NCI-H1417 treated with DMSO at 0.1 percent for 48 hours (cell line): ENCODE measurements around the gene HOXA3.

Experiments used
- DNase-seq: peaks from one replicate; lab custom pipeline; 2025; lab: John Stamatoyannopoulos, UW

The HOXA3 gene

DNA sequence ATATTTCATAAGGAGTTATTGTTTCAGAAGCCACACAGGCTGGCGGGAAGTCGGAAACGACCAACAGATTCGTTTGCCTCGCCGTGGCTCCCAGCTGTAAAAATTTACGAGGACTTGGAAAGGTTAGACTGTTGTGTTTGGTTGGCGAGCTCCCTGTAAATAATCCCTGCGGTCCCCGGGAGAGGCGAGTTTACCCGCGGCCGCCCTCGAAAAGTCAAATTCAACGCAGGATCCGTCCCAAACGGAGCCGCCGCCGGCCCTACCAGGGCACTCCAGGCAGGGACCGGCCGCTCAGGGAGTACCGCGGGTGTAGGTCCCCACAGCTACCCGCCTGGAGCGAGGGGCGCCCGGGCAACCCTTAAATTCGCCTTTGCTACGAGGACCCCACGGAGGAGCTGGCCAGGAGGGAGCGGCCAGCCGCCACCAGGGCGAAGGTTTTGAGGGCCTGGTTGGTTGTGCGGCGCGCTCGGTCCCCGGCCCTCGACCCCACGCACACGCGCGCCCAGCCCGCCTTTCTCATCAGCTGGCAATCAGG lies 13.7 kb upstream of the HOXA3 start:
- no peak for DNase-seq

- DNase-seq, result no peak
Observed at GRCh38 chr7:27165089-27165995, 13.0 kb upstream of the HOXA3 start, which contains the start of gene HOXA9. Gene HOXA9, minus strand, starts transcription at chr7:27165537. Its CDS starts 80 bp downstream, at chr7:27165457.

- no peak for DNase-seq
Observed at GRCh38 chr7:27164367-27165088, 12.1 kb upstream of the HOXA3 start.

DNA sequence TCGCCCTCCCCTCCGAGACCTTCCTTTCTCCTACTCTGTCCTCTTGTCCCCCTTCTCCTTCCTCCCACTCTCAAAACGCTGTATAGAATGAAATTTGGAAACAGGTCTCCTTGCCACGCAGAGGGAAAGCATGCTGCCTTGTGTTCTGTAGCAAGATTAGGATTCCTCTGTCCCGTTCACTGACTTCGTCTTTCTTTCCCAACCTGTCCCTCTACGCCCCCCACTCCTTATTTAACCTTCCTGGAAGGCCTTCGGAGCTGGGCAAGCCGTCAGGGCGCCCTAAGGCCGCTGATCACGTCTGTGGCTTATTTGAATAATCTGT lies 11.6 kb upstream of the HOXA3 start:
- DNase-seq, result no peak

GRCh38 chr7:27163288-27164044 lies 11.1 kb upstream of the HOXA3 start:
- no peak for DNase-seq

- no peak for DNase-seq
Observed at GRCh38 chr7:27162561-27163287, 10.3 kb upstream of the HOXA3 start.

DNA sequence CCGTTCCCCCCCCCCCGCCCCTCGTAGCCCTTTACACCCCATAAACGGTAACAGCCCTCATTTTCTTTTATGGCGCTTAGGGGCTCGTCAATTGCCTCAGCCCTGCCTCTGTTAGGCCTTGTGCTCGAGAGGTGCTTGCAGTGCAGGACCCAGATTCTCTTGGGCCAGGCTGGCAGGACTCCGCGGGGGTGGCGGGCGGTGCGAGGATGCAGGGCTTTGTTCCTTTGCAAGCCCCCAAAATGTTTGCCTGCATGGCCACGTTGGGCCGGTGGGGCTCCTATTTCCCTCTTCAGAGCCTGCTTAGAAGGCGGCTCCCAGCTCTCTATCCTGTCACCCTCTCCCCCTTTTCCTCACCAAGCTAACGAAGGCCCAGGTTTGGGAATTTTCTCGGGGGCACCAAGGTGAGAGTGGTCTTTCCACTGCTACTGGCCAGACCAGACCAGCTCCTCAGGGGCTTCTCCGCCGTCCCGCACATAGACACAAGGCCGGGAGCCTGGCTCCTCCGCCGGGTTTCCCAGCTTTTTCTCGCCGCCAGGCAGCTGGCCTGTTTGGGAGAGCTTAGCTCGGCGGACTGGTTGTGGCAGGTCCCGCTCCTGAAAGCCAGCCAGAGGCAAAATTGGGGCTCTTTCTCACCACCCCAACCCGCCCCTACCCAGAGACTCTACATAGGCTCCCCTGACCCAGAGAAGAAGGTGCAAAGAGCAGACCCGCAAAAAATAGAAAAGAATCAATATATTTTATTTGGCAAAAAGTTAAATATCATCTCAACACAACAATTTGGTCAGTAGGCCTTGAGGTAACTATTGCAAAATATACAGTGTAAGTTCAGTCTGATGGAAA lies 9.6 kb upstream of the HOXA3 start:
- DNase-seq, result no peak

DNA sequence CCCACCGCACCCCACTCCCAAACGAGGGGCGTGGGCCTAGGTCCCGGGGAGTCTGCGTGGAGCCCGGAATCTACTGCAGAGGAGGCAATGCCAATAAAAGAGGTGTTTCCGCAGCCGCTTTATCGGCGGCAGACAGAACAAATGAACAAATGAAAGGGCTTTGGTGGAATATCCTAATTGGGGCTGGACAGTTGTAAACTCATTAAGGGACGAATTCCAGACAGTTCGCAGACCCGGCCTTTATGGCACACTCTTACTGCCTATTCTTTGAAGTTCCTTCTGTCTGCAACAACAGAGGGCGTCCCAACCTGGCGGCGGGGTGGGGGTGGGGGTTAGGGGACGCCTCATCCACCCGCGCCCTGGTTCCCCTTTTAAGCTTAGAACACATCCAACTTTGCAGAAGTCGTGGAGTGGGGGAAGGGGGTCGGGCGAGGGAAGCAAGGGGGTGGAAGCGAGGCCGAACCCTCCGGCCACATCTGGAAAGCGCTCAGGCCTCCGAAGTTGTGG lies 8.9 kb upstream of the HOXA3 start:
- no peak for DNase-seq

GRCh38 chr7:27160546-27161213 lies 8.3 kb upstream of the HOXA3 start:
- DNase-seq, result peak; percentile 70

GRCh38 chr7:27160145-27160545 lies 7.8 kb upstream of the HOXA3 start:
- DNase-seq, result no peak

DNA sequence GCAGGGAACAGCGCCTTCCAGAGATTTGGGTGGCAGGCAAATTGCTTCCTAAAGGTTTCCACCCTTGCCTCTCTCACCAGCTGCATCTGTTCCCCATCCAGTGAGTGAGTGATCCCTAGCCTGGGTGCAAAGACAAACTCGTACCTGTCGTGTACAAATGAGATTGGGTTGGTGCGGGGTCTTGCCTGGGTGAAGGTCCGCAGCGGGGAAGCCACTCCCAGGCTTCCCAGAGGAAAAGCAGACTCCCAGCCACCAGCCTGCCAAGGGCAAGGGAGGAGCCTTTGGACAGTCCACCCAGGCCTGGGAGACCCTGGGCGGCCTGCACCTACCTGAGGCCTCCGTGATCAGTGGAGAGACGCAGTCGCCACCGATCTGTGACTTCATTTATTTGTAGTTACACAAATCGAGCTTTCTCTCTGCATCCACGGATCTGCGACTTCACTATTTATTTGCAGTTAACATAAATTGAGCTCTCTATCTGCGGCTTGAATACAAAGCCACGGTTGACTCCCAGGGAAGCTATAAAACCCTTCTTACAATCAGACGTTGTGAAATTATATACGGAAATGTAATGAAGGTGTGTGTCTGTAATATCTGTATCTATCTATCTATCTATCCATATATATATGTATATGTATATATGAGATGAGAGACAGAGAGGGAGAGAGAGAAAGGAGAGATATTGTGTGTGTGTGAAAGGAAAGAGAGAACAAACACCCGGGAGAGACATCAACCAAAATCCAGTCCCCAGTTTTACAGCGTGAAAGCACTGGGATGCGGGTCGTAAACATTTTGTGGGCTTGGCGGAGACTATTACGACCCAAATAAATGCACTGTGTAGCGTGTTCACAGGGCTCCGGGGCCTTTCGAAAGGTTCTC lies 7.1 kb upstream of the HOXA3 start:
- DNase-seq, result no peak

DNA sequence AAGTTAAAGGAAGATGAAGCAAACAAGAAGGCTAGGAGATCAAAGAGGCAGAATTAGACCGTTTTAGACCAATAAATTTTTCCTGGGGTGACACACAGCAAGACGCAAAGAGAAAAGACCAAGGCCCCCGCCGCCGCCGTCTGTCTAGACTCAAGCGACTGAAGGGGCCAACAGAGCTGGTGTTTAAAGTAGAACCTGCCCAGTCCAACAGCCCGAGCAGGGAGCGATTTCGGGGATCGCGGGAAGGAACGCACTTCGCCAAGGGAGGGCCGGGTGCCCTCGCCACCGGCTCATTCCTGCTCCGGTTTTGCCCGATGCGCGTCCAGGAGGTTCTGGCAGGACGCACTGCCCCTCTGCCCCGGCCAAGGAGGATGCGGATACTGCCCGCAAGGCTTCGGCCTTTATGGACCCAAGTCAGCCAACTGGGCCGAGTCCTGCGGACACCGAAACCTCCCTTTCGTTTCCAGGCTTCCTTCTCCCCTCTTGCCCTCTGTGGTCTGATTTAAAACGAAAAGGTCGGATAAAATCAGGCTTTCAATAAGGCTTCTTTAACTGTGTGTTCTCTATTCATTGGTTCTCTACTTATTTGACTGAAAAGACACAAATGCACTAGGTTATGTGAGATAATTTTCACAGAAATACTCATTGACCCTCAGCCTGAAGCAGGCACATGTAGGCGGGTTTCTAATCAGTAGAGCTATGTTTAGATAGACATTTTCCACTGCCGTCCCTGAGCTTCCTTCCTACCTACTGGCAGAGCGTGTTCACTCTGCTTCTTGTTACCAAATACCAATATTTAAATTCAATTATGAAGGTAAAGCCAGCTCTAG lies 6.3 kb upstream of the HOXA3 start:
- no peak for DNase-seq

DNA sequence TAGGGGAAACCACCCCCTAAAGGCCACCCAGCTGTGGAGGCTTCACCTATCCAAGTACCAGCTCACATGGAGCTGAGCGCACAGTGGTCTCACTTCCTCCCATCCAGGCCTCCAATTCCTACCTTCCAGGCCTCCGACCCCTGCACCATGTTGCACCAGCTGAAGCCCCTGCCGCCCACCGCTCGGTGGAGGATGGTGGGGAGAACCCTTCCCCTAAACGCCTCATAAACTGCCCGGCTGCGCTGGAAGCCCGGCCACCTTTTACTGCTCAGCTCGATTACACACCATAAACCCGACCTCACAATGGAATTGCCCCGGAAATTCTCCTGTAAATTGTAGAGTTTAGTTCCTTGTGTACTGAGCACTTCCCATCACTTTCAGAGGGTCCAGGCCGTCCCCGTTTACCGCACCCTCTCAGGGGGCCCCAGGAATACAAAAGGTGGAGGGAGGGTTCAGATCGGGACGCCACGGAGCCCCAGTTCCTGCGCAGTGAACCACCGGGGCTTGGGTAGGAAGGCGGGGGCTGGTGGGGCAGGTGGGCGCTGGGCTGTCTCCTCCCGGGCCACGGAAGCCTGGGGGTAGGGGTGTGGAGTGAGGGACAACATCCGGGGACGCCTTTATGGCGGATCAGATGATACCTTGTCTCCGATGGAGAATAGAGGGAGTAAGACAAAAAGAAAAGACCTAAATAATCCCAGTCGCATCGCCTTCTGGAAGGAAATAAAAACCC lies 5.5 kb upstream of the HOXA3 start:
- no peak for DNase-seq

DNA sequence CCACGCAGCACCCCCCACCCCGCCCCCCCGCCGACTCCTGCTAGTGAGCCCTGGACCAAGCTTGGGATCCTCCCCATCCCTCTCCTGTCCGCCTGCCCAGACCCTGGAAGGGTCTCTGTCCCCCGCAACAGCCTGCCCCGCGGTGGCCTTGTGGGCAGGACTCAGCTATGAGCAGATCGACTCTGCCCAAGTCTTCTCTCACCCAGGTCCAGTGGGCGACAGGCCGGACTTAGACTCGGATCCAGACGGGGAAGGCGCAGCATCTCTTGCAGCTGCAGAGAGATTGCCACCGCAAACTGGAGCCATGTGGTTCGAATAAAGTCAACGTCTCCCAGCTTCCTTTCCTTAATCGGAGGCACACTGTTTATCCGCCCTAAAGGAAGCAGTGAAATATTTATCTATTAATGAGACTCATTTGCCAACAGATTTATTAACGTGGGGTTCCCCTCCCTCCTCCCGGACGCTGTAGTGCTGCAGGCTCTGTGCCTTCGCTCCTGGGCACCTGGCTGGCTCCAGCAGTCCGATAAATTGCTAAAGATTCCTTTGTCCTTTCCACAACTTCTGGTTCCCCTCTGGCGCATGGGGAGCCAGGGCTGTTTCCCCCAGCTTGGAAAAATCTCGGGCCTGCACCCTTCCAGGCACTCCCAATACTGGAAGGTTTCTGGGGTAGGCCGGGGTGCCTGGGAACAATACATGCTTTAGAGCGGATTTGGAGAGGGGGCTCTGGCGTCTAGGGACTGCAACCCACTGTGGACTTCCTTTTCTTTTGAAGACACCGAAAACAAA lies 4.7 kb upstream of the HOXA3 start:
- no peak for DNase-seq

- DNase-seq, result no peak
Observed at GRCh38 chr7:27156508-27156898, 4.1 kb upstream of the HOXA3 start, which contains the start of gene HOXA7. Gene HOXA7, minus strand, starts transcription at chr7:27156675. Its CDS starts 130 bp downstream, at chr7:27156545.

DNA sequence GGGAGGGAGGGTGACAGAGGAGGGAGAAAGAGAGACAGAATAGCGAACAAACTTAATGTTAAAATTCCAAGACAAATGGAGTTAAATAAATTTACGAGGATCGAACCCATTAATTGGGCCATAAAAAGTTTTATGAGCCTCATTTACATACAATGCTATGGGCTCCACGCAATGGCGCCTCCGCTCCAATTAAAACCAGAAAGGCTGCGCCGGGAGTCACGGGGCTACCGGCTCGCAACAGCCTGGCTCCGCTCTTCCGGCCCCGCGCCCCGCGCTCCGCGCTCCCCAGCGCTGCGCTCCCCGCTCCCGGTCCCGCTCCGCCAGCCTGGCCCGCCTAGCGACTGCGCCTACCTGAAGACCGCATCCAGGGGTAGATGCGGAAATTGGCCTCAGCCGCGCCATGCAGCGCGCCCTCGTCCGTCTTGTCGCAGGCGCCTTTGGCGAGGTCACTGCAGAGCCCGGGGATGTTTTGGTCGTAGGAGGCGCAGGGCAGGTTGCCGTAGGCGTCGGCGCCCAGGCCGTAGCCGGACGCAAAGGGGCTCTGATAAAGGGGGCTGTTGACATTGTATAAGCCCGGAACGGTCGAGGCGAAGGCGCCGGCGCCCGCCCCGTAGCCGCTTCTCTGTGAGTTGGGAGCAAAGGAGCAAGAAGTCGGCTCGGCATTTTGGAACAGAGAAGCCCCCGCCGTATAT lies 3.6 kb upstream of the HOXA3 start:
- no peak for DNase-seq
